ENCODE data around the gene SCN4A. TPM values are rescaled to one million over a fixed set of nuclear protein-coding genes. Genes with fewer than 3 reads are reported as not detected.

The SCN4A gene
- polyA plus RNA-seq, 2 of the 4 experiments (the other 2 are of a cell fraction), result 0.03 to 0.06 TPM

DNA sequence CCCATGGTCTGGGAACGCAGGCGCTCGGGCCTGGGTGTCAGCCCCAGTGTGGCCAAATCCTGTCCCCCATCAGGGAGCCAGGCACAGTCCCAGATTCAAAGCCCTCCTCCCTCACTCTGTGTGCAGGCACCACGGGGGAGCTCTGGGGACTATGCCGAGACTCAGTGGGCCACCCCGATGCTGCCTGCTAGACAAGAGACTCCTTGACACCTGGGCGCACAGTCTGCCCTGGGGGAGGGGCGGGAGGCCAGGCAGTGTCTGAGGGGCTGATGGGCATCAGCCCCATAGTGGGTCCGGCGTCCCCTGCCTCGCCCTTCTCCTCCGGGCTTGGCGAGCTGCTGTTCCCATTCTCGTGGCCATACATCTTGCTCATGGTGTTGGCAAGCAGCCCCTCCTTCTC lies 32.1 kb downstream of the SCN4A start:
- POLR2A ChIA-PET, result no interaction called here
- Histone ChIP-seq H3K4me1 (no peaks in the 10 kb centered on the region), H3K27ac (no peak overlapping the region), H3K4me2 (no peak overlapping the region), H3K4me3 (no peak overlapping the region), H3K9me3 (no peaks in the 10 kb centered on the region)
- CTCF ChIA-PET, result interaction anchor here (0.9 to 3.8 kb wide), 13 partner anchors 10 to 192 kb away, joined by 3 to 24 read pairs (median 3); partner anchors contain the start of gene GH1
- 84% methylated on average over 14 of the region's 14 CpGs for WGBS (ENCODE audit: missing lambda C conversion rate)
- no peak for ATAC-seq
- DNase-seq (ENCODE audit: low read depth in 1 of 2, low spot score in 1 of 2), result no peak
- TF ChIP-seq EHMT2 (IDR thresholded peaks at IDR 0.05; ENCODE audit: low read depth) (no peak), RFX5 (IDR thresholded peaks at IDR 0.05) (no peak), TP53 (CRISPR knock-in tag; IDR thresholded peaks at IDR 0.05) (no peak), EHF (CRISPR knock-in tag; IDR thresholded peaks at IDR 0.05) (no peak), CEBPB (IDR thresholded peaks at IDR 0.05) (no peak), KDM1A (IDR thresholded peaks at IDR 0.05; ENCODE audit: low read depth) (no peak)
- FAIRE-seq, result no peak

DNA sequence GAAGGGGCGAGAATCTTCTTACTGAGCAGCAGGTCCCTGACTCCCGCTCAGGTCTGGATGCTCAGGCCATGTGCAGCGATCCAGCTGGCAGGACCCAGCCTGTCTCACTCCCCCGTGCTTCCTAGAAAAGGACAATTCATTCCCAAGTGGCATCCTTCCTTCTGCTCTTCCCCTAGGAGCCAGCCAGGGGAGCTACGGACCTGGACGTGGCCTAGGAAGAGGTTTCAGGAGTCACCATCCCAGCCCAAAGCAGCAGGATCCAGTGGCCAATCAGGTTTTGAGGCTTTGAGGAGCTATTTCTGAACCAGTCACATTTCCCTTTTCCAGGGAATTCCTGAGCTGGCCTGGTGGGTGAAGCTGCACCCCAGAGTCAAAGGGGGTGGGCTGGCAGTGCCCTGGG lies 32.8 kb downstream of the SCN4A start:
- H3K4me1 ChIP-seq, result no peaks in the 10 kb centered on the region
- CTCF ChIA-PET, result interaction anchor here (0.8 to 3.8 kb wide), 13 partner anchors 9 to 193 kb away, joined by 3 to 24 read pairs (median 4); partner anchors contain the start of gene GH1
- H3K4me3 ChIP-seq, result no peak overlapping the region
- FAIRE-seq (no peak), DNase-seq (ENCODE audit: low read depth in 1 of 2, low spot score in 1 of 2) (no peak), ATAC-seq (peak; percentile 18 to 54; a peak in 4 of 6 replicates)
- no peak overlapping the region for H3K27ac ChIP-seq
- H3K4me2 ChIP-seq, result no peak overlapping the region
- no peaks in the 10 kb centered on the region for H3K9me3 ChIP-seq
- POLR2A ChIA-PET, result no interaction called here
- WGBS (ENCODE audit: missing lambda C conversion rate), result 74% methylated on average over 6 of the region's 6 CpGs
- TF ChIP-seq ZC3H11A (IDR thresholded peaks at IDR 0.05), result no peak
- TF ChIP-seq MAFK (IDR thresholded peaks at IDR 0.05; ENCODE audit: partially characterized antibody), result no peak
- no peak for TF ChIP-seq TP53 (CRISPR knock-in tag; IDR thresholded peaks at IDR 0.05)
- TF ChIP-seq RNF2 (IDR thresholded peaks at IDR 0.05; ENCODE audit: borderline replicate concordance, low read depth), result no peak
- no peak for TF ChIP-seq POLR2AphosphoS2 (conservative IDR thresholded peaks at IDR 0.05; ENCODE audit: low read length)
- no peak for TF ChIP-seq RAD21 (conservative IDR thresholded peaks at IDR 0.05 in 1 of 2, IDR thresholded peaks at IDR 0.05 in 1 of 2)
- TF ChIP-seq, protein P1, sequence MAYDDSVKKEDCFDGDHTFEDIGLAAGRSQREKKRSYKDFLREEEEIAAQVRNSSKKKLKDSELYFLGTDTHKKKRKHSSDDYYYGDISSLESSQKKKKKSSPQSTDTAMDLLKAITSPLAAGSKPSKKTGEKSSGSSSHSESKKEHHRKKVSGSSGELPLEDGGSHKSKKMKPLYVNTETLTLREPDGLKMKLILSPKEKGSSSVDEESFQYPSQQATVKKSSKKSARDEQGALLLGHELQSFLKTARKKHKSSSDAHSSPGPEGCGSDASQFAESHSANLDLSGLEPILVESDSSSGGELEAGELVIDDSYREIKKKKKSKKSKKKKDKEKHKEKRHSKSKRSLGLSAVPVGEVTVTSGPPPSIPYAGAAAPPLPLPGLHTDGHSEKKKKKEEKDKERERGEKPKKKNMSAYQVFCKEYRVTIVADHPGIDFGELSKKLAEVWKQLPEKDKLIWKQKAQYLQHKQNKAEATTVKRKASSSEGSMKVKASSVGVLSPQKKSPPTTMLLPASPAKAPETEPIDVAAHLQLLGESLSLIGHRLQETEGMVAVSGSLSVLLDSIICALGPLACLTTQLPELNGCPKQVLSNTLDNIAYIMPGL (CRISPR knock-in tag; IDR thresholded peaks at IDR 0.05; ENCODE audit: borderline replicate concordance), result no peak
- TF ChIP-seq KDM1A (IDR thresholded peaks at IDR 0.05; ENCODE audit: low read depth), result no peak
- TF ChIP-seq, protein P2, sequence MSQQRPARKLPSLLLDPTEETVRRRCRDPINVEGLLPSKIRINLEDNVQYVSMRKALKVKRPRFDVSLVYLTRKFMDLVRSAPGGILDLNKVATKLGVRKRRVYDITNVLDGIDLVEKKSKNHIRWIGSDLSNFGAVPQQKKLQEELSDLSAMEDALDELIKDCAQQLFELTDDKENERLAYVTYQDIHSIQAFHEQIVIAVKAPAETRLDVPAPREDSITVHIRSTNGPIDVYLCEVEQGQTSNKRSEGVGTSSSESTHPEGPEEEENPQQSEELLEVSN (IDR thresholded peaks at IDR 0.05; ENCODE audit: borderline replicate concordance, low read depth), result no peak
- no peak for TF ChIP-seq HOXB13 (CRISPR knock-in tag; IDR thresholded peaks at IDR 0.05; ENCODE audit: low read depth)
- no peak for TF ChIP-seq PHF8 (IDR thresholded peaks at IDR 0.05; ENCODE audit: borderline replicate concordance, low read depth)
- no peak for TF ChIP-seq CHD2 (IDR thresholded peaks at IDR 0.05; ENCODE audit: low read length, partially characterized antibody)

DNA sequence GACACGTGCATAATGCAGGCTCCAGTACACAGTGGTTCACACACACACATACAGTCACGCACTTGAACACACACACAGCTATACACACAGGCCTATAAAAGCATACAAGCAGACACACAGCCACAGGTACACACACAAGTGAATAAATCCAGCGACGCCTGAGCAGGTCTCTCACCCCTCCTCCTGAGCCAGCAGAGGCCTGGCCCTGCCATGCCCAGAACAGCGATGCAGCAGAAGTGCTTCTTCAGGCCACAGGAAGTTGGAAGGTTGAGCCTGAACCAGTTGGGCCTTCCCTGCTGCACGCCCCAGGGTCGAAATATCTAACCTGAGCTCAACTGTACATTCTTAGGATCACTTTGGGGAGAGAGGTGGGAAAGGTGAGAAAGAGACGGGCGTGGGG lies 33.3 kb downstream of the SCN4A start:
- Histone ChIP-seq H3K27ac (no peak overlapping the region), H3K4me2 (no peak overlapping the region), H3K9me3 (no peaks in the 10 kb centered on the region), H3K4me1 (no peaks in the 10 kb centered on the region), H3K4me3 (no peak overlapping the region)
- no peak; a peak in 2 of 6 replicates for ATAC-seq
- DNase-seq (ENCODE audit: low read depth in 1 of 2, low spot score in 1 of 2), result no peak
- TF ChIP-seq RNF2 (IDR thresholded peaks at IDR 0.05; ENCODE audit: borderline replicate concordance, low read depth), result no peak
- no peak for TF ChIP-seq NR3C1 (IDR thresholded peaks at IDR 0.05)
- TF ChIP-seq SREBF2 (IDR thresholded peaks at IDR 0.05), result no peak
- no peak for TF ChIP-seq ZC3H11A (IDR thresholded peaks at IDR 0.05)
- TF ChIP-seq ZNF302 (CRISPR knock-in tag; IDR thresholded peaks at IDR 0.05), result no peak
- TF ChIP-seq, protein P3, sequence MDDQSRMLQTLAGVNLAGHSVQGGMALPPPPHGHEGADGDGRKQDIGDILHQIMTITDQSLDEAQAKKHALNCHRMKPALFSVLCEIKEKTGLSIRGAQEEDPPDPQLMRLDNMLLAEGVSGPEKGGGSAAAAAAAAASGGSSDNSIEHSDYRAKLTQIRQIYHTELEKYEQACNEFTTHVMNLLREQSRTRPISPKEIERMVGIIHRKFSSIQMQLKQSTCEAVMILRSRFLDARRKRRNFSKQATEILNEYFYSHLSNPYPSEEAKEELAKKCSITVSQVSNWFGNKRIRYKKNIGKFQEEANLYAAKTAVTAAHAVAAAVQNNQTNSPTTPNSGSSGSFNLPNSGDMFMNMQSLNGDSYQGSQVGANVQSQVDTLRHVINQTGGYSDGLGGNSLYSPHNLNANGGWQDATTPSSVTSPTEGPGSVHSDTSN (IDR thresholded peaks at IDR 0.05), result no peak
- TF ChIP-seq CBX2 (IDR thresholded peaks at IDR 0.05; ENCODE audit: borderline replicate concordance, low read depth), result no peak
- POLR2A ChIA-PET, result no interaction called here
- no peak for FAIRE-seq
- WGBS (ENCODE audit: missing lambda C conversion rate), result 86% methylated on average over 9 of the region's 9 CpGs
- CTCF ChIA-PET, result interaction anchor here (0.8 to 3.8 kb wide), 9 partner anchors 9 to 194 kb away, joined by 3 to 24 read pairs (median 5); partner anchors contain the start of gene GH1
